Astrocyte of the spinal cord (primary cell): Measurements from ENCODE around the gene HNRNPM.

Experiments
- DNase-seq: peaks from one replicate; pipeline ENCODE4 v3.0.0; 2011; ENCODE audit warnings: low read depth, low spot score
- H3K4me3 ChIP-seq: 2 replicates; pipeline ENCODE4 v1.5.1; 2011; ENCODE audit warnings: low read depth, mild to moderate bottlenecking, low read length, moderate library complexity
- CTCF ChIP-seq: IDR thresholded peaks from 2 replicates; pipeline ENCODE4 v1.5.1; 2012; ENCODE audit warnings: low read depth, mild to moderate bottlenecking, low read length, inconsistent platforms
- in situ Hi-C: cut with HindIII; loops from 2 replicates; pipeline ENCODE4 v1.10.0; 2017; ENCODE audit warnings: low sequenced_read_pairs

The HNRNPM gene

GRCh38 chr19:8478598-8478997 lies 33.8 kb downstream of the HNRNPM start:
- TF ChIP-seq CTCF: no peak
- no peak overlapping the region for H3K4me3 ChIP-seq
- no peak for DNase-seq
- in situ Hi-C loops: no loop called here

GRCh38 chr19:8481201-8481600 lies 36.4 kb downstream of the HNRNPM start:
- H3K4me3 ChIP-seq: no peak overlapping the region
- DNase-seq: no peak
- TF ChIP-seq CTCF: no peak

GRCh38 chr19:8481616-8482015 lies 36.8 kb downstream of the HNRNPM start:
- no peak for DNase-seq
- in situ Hi-C loops: no loop called here
- no peak overlapping the region for H3K4me3 ChIP-seq
- TF ChIP-seq CTCF: no peak

More at GRCh38 chr19:8481201-8481600, 36.4 kb downstream of the HNRNPM start:
- in situ Hi-C loops: no loop called here

GRCh38 chr19:8482696-8483095 lies 37.9 kb downstream of the HNRNPM start:
- in situ Hi-C loops: no loop called here
- no peak for TF ChIP-seq CTCF
- no peak for DNase-seq
- H3K4me3 ChIP-seq: no peak overlapping the region

GRCh38 chr19:8483165-8483564 lies 38.4 kb downstream of the HNRNPM start:
- no peak for DNase-seq
- no peak overlapping the region for H3K4me3 ChIP-seq
- no peak for TF ChIP-seq CTCF
- in situ Hi-C loops: no loop called here

DNA sequence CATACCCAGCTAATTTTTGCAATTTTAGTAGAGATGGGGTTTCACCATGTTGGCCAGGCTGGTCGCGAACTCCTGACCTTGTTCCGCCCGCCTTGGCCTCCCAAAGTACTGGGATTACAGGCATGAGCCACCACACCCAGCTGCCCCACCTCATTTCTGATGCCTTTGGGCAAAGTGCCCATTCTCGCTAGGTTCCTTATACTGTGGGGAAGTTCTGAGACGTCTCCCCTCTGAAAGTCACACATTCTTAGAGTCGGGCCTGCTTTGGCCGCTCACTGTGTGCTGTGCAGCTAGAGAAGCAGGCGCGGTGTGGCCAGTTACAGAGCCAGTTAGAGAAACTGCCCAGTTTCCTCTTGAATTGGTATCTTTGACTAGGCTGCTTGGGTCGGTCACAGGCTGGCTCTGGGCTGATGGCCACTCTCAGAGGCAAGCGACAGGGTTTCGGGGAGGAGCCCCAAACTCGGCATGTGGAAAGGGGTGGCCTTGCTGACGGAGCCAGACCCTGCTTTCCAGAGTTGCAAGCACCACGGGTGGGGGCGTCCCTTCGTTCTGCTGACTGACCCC lies 39.6 kb downstream of the HNRNPM start:
- no peak for DNase-seq
- TF ChIP-seq CTCF: no peak

More for the DNA sequence above, 39.6 kb downstream of the HNRNPM start:
- in situ Hi-C loops: no loop called here
- no peak overlapping the region for H3K4me3 ChIP-seq
